GM18519 (cell line): ENCODE results near the gene SNCG.
"Not testable (repeated sequence)": the region's sequence is repeated elsewhere in the genome, so short reads cannot be mapped to it uniquely, and the experiment has no call there.

Experiments
- ATAC-seq: cut with Tn5 transposase; IDR thresholded peaks from one replicate; pipeline ENCODE4 v1.9.1; 2021; ENCODE audit warnings: mild to moderate bottlenecking, moderate library complexity; ENCODE audit not compliant: unreplicated experiment, low FRiP score

SNCG gene

DNA sequence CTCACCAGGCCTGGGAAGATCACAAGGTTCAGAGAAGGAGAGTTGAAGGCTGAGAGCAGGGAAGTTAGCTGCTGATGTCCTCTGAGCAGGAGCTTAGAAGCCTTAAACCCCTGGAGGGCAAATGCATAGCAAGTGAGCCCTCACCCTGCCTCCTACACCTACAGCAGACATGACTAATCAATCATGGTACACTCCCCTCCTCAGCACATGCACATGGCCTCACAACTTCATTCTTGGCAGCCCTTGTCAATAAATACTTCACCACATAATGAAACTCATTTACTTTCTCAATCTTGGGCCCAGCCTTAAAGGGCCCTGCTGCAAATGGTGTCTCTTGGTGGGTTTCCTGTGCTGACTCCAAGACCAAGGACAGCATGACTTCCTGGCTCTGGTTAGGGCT is 13.9 kb upstream of the SNCG start:
- ATAC-seq = no peak

DNA sequence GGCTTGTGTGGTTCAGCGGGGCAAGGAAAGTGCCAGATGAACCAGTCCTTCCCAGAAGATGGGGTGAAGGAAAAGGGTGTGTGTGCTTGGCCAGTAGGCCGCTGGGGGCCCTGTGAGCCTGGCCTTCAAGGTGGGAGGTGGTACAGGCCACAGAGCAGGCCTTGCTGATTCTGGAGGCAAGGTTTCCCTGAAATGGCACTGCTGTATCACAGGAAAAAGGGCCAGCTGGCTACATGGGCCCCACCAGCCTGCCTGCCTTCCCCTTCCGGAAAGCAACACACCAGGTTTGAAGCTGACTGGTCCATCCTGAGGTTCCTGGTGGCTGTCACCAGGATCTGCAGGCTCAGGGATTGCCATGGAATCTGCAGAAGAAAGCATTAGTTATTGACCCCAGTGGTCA is 13.5 kb upstream of the SNCG start:
- ATAC-seq = no peak

DNA sequence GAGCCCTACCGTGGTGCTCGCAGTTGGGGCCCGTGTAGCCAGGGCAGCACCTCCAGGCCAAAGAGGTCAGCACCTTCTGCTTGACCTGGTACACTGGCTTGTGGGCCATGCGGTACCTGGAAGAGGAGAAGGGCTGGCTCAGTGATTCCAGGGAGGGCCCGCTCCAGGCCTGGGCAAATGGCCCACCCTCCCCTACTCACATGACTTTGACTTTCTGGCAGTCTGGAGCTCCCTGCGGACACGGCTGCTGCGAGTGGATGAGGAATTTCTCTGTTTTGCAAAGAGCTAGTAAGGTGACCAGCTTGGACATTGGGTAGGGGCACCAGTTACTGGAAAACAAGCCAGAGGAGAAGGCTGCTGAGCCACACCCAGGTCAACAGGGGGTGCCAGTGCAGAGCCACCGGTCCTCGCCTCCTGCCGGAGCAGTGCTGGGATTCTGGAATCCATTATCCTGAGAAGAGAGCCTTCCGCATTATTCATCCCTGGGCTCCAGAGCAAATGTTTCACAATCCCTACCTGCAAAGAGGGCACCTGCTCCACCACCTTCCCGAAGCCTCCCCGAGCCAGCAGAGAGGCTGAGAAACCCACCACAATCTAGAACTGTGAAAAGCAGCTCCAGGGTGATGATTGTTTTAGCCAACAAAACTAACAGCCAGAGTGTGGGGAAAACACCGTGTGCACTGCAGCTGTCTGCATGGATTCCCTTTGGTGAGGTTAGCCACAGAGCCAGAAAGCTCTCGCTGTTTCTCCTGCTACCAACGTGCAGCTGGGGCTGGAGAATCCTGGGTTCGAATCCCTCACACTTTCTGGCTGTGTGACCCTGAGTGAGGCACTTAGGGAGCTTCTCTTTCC is 12.8 kb upstream of the SNCG start:
- no peak for ATAC-seq

DNA sequence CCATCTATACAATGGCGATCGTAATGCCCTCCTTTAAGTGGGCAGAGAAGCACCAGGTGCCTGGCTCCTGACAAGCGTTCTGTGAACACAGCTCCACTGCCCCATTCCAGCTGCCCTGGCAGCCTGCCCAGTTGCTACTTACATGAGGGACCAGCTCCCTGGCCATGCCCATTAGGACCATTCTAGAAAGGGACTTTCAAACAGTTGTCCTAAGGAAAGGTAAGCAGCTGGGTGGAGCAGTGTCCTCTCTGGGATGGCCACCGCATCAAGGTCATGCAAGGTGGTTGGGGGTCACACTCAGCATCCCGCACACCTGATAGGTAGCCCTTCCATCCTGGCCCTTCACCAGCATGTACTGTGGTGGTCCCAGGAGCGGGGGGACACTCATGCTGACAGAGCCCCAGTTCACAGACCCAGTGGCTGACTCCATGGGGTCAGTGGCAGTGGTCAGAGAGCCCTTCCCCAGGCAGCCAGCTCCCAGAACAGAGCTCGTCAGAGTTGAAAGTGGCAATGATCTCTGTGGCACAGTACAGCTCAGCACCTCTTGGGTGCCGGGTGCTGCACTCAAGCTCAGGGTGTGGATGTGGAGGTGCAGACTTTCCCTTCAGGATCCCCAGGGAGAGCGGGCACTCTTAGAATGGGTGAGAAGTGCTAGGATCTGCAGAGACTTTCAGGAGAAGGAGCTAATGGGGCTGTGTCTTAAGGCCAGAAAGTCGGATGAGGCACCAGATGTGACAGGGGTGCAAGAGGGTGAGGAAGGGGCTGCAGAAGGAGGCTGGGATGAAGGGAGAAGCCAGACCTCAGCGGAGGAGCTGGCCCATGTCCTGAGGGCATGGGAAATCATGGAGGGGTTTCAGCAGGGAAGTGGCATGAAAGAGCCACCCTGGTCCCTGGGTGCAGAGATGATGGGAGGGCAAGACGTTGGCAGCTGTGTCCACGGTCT is 11.9 kb upstream of the SNCG start:
- no peak for ATAC-seq

DNA sequence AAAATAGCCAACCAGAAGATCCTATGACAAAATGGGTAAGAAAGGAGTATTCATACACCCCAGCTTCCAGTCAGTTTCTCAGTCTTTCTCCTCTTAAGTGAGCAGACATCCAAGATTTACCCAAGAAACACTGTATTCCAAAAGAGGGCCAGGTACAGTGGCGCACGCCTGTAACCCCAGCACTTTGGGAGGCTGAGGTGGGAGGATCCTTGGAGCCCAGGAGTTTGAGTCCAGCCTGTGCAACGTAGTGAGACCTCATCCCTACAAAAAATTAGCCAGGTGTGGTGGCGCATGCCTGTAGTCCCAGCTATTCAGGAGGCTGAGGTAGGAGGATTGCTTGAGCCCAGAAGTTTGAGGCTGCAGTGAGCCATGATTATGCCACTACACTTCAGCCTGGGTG is 10.6 kb upstream of the SNCG start:
- ATAC-seq = not testable (repeated sequence)

DNA sequence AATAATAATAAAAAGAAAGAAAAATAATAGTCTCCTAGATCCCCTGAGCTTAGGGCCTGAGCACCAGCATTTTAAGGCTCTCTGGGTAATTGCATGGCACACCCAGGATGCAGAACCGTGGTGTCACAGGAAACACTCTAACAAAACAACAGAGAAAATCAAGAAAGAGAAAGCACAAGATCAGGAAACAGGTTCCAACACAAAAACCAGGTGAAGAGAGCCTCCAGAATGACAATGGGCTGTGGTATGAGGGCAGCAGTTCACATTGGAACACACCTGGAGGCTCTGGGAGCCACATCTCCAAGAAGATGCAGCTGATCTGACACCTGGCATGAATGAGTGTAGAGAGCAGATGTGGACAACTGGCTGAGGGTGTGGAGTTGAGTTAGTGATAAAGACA is 8.1 kb upstream of the SNCG start:
- no peak for ATAC-seq

DNA sequence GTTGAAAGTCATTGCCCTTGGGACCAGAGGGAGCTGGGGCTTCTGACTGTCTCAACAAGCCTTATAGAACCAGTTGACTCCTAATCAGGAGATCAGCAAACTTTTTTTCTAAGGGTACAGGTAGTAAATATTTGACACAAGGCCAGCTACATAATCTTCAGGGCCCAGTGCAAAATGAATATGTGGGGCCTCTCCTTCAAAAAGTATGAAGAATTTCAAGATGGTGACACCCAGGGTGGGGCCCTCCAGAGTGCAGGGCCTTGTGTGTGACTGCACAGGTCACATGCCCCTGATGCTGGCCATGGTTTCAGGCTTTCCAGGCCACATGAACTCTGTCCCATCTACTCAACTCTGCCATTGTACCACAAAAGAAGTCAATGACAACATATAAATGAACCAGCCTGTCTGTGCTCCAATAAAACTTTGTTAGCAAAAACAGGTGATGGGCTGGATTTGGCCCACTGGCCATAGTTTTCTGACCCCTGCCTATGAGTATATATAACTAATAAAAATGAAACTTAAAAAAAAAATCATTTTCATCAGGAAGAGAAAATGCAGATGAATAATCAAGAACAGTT is 7.1 kb upstream of the SNCG start:
- no peak for ATAC-seq

DNA sequence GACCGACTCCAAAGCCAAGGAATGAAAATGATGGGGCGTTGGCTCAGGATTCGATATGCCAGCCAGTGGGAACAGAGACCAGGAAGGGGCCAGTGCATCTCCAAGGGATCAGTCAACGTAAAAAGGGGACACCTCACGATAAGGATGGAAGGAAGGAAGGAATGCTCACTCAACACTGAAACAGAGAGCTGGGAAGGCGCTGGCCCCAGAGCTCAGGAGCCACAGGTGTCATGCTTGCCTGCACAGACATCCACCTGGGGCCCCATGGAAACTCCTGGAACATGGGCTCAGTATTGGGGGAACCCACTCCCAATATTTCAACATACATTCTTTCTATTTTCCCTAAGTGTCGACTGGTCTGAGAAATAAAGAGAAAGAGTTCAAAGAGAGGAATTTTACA is 6.3 kb upstream of the SNCG start:
- no peak for ATAC-seq

DNA sequence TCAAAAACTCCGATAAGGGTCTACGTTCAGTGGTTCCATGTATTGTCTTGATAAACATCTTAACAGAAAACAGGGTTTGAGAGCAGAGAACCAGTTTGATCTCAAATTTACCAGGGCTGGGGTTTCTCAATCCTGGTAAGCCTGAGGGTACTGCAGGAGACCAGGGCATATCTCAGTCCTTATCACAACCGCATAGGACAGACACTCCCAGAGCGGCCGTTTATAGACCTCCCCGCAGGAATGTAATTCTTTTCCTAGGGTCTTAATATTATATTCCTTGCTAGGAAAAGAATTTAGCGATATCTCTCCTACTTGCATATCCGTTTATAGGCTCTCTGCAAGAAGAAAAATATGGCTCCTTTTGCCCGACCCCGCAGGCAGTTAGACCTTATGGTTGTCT is 5.7 kb upstream of the SNCG start:
- ATAC-seq = not testable (repeated sequence)

DNA sequence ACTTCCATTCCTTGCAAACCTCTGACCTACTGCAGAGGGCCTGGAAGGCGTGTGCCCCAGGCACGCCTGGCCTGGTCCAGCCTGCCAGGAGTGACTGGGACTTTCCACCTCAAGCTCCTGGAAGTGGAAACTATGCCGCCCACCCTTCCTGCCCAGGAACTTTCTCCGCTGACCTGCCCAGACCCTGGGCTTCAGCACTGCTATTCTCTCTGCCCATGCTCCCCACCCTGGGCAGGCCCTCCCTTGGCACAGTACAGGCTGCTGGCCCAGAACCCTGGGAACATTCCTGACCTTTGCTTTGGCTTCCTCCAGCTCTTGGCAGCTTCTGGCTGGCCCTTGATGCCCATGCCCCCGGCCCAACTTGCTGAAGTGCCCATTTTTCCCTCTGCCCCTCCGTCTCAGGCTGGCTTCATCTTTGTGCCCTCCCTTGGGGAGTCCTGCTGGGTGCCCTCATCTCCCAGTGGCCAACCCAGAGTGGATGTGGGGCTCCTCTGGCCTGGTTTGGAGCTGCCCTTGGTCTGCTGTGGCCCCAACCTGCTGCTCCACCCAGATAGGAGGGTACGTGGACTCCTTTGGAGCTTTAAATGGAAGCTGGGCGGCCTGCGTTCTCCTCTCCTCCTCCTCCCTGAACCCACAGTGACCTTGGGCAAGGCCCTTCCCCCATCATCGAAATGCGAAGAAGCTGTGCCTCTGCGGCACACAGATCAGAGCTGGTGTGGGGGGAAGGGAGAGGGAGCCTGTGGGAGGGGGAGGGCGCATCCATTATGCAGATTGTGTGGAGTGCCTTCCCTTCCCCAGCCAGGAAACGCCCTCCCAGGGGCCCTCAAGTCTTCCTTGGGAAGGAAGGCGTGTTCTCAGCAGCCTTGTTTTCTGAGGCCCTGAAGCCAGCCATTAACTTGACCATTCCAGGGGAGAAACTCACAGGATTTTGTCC is 4.4 kb upstream of the SNCG start:
- no peak for ATAC-seq

DNA sequence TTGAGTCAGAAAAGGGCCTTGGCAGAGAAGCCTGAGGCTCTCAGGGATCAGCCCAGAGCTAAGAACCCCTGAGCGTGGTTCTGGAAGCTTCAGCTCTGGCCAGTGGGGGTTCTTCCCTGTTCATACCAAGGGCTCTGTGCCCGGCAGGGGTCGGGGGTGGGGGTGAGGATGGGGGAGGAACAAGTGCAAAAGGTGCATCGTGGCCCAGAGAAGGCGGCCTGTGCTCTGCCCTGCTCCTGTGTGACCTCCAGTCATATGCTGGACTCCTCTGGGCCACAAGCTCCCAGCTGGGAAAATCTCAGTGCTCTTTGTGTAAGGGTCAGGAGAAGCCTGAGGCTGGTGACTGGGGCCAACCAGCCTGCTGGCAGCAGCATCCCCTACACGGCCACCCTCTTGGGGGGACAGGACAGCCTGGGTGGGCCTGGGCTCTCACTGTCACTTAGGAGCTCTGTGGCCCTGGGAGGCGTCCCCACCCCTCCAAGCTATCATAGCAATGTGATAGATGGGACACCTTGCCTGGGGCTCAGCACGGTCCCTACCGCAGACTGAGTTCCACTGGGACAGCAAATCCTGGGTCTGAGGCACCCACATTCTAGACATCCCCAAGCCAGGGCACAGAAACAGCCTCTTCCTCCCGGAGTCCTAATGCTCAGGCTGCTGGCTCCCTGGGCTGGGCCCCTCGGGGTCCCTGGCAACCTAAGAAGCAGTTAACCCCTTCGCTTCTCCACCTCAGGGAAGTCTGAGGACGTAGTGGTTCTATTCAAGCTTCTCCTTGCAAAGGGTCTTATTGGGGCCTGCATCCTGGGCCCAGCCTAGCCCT is 3.5 kb upstream of the SNCG start:
- no peak for ATAC-seq

DNA sequence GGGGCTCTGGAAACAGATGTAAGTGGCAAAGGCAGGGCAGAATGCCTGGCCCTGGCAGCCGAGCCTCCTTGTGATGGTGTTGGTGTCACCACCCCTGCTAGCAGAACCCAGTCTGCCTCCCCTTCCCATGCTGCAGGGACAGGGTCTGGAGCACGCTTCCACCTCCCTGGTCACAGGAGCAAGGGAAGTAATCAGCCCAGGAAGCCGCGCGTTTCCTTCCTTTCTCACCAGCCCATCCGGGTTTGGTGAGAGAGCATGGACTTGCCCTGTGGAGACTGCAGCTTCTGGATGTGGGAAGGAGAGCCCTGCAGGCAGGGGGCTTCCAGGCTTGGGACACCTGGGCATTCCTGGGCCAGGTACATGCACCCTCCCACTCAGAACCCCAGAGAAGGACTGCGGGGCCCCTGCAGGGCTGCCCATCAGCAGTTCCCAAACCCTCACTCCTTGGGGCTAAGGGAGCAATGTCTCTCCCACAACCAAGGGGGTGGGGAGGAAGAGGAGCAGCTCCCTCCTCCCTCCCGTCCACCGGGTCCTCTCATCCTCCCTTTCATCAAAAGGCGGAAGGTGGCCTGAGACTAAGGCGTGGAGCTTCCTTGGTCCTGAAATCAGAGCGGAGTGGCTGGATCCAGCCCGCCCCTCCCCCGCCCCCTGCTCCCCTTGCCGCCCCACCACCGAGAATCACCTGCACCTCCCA is 2.8 kb upstream of the SNCG start:
- no peak for ATAC-seq

DNA sequence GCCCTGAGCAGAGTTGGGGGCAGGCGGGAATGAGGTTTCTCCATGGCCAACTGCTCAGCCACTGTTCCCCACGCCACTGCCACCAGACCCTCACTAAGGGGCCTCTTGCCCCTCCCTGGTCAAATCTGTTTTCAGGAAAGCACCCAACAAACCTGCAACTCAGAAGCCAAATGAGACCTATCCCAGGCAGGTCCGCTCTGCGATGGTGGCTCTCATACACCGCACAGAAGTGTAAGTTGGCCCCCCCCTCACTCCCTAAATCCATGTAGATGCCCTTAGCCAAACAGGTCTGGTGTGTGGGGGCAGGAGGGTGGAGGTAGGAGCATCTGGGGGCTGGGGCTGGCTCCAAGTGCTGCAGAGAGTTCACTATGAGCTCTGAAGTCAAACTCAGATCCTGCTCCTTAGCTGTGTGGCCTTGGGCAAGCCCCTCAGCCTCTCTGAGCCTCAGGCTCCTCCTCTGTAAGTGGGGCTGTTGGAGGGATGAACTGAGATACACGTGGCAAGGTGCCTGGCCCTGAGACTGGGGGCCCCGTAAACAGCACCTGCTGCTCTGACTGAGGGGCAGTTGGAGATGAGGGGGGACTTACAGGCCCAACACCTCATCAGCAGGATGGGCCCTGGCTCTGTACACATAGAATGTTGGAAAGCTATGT is 2.1 kb upstream of the SNCG start:
- no peak for ATAC-seq

DNA sequence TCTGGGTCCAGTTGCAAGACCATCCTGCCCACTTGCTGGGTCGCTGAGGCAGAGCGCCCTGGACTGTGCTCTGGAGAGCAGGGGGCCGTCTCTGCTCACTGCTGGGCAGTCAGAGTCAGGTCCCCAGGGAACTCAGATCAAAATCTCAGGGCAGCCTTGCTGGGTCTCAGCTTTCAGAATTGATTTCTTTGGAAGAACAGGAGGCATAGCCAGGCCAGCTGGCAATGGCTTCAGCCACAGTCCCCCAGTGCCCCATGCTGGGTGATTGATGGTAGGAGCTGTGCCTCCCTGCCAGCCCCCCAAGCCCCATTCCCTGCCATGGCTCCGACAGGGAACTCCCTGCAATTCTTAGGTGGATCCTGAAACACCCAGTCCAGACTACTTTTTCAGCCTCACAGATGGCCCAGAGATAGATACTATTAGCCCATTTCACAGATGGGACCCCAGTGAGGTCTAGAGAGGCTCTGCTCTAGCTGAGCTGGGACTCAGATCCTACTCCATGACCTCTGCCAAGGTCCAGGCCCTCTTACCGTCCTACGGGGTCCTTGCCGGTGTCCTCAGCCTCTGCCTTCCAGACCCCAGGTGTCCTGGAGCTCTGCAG is 1.5 kb upstream of the SNCG start:
- ATAC-seq = no peak

DNA sequence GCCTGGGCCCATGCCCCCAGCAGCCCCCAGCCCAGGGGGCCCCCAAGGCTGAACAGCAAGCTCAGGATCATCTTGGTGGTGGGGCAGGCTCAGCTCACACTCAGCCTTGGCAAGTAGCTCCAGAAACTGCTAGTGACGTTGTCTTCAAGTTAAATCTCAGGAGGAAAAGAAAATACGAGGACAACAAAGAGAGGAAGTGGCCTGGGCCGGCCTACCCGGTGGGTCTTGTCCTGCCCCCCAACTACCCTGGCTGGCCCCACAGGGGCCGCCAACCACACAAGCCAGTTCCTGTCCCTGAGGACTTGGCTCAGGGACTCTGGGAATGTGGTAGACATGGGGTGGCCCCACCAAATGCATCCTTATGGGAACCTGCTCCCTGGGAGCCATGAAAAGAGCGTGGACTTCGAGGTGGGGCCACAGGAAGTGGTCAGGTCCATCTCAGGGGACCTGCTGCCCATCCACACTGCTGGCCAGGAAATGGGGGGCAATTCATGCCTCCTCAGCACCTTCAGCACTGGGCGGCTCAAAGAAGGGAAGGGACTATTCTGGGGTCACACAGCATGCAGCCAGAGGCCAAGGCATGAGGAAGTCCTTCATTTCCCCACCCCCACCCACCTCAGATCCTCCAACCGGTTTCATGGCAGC is 806 bp upstream of the SNCG start, which contains the start of gene MMRN2:
TSS of gene MMRN2 (minus strand) at position 145 of the 645 bp plus-strand sequence. CDS start at position 71, 74 bp downstream.
- ATAC-seq = no peak

DNA sequence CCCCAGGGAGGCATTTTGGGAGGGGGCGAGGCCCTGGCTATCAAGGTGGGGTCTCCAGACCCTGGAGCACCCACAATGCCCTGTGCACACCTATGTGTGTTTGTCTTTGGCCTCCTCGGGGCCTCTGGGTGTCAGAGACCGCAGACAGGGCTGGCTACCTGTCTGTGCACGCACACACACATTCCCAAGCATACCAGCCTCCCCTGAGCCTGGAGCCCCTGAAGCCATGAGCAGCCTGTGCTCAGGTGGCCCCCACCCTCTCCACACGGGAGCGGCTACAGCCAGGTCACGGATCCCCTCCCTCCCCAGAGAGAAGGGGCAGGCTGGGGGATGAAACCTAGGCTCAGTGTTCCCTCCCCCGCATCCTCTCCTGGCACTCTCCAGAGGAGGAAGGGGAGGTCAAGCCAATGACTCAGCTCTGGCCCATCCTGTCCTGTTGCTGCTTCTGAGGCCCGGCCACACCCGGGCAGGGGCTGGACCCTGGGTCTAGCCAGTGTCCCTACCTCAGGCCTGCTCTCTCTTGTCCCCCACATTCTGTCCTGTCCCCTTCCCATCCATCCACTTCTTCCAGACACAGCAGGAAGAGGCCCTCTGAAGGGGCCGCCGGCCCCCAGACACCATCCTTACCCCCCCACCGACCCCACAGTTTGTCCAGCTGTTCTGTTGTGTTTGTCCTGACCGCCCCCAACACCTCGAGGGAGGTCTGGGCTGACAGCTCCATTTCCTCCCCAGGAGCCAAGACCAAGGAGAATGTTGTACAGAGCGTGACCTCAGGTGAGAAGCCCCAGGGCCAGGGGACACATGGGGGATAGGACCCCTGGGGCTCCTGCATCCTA is 720 bp downstream of the SNCG start:
- ATAC-seq = no peak

DNA sequence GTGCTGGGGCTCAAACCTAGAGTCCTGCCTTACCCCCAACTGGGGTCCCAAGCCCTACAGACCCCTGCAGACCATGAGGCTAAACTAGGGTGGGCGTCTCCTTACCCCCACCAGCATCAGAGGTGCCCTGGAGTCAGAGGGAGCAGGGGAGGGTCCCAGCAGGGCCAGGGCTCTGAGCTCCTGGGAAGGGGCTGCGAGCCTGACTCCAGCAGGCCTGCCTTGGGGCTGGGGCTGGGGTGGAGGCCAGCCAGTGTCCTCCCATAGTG is 1.3 kb downstream of the SNCG start:
- no peak for ATAC-seq
